ENCODE results near the gene TENM3.

TENM3 gene

DNA sequence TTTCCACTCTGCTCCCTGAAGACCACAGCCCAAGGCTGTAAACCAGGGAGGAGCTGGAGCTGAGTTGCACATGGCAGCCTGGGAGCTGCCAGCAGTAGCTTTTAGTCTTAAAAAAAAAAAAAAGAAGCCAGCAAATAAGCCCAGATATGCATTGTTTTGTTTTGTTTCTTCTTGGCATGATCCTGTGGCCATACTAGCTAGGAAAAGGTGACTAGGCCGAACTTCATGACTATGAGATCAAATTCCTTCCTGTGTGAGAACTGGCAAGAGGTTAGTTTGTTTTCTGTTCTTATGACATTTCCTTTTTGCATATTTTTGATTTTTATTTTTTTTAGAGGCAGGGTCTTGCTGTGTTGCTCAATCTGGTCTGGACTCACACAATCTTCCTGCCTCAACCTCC, 350.7 kb downstream of the TENM3 start:
- Mint-ChIP-seq H3K27me3 (peaks cover 2% of the 10 kb centered on the region), H3K36me3 (no peaks in the 10 kb centered on the region), H3K9me3 (no peaks in the 10 kb centered on the region), H3K4me3 (no peak overlapping the region), H3K4me1 (no peaks in the 10 kb centered on the region), H3K27ac (no peak overlapping the region)

DNA sequence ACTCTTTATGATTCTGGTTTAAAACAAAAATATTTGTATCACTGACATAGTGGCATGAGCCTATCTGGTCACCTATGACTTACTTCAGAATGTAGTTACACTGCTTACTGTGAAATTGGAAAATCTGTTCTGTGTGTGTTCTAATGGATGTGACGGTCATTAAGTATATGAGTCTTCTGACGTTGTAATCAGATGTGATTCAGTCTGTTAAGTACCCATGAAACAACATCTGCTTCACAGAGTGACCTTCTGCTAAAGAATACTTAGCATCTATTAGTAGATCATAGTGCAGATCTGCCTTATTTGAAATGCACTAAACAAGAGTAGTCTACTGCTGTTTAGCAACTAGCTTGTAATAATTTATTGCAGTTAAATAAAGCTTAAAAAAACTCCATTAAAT, 356.9 kb downstream of the TENM3 start:
- Mint-ChIP-seq H3K27ac (no peak overlapping the region), H3K4me1 (no peaks in the 10 kb centered on the region), H3K9me3 (no peaks in the 10 kb centered on the region), H3K27me3 (peaks cover 2% of the 10 kb centered on the region), H3K4me3 (no peak overlapping the region), H3K36me3 (no peaks in the 10 kb centered on the region)

DNA sequence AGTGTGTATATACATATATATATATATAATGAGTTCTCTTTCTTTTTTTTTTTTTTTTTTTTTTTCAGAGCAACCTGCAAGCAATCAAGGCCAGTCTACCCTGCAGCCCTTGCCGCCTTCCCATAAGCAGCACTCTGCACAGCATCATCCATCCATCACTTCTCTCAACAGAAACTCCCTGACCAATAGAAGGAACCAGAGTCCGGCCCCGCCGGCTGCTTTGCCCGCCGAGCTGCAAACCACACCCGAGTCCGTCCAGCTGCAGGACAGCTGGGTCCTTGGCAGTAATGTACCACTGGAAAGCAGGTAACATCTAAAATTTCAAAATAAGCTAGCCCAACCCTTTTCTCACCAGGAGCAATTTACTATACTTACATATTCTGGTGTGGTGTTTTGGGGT, 357.7 kb downstream of the TENM3 start:
- H3K4me3 Mint-ChIP-seq: no peak overlapping the region
- H3K36me3 Mint-ChIP-seq: no peaks in the 10 kb centered on the region
- H3K9me3 Mint-ChIP-seq: no peaks in the 10 kb centered on the region
- no peak overlapping the region for H3K27ac Mint-ChIP-seq
- no peaks in the 10 kb centered on the region for H3K4me1 Mint-ChIP-seq
- H3K27me3 Mint-ChIP-seq: peaks cover 2% of the 10 kb centered on the region

DNA sequence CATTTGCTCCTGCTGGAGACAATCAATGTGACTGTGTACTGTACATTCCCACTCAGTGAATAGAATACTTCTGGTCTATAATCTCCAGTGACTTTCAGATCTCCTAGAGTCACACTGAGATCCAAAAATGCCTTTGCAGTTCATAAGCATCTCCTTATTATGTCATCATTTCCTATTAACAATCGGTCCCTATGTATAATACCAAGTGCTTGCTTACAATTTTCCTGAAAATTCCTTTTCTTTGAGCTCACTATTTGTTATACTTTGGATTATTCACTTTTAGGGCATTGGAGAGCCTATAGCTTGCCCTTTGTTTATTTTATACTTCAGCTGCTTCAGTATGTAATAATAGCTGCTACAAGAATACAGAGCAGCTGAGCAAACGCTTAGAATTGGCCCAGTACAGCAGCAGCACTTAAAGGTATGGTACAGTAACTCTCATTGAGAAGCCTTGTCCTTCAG, 361.0 kb downstream of the TENM3 start:
- no peaks in the 10 kb centered on the region for H3K9me3 Mint-ChIP-seq
- H3K27ac Mint-ChIP-seq: no peak overlapping the region
- H3K4me3 Mint-ChIP-seq: no peak overlapping the region
- H3K36me3 Mint-ChIP-seq: no peaks in the 10 kb centered on the region
- H3K4me1 Mint-ChIP-seq: no peaks in the 10 kb centered on the region
- H3K27me3 Mint-ChIP-seq: no peaks in the 10 kb centered on the region

DNA sequence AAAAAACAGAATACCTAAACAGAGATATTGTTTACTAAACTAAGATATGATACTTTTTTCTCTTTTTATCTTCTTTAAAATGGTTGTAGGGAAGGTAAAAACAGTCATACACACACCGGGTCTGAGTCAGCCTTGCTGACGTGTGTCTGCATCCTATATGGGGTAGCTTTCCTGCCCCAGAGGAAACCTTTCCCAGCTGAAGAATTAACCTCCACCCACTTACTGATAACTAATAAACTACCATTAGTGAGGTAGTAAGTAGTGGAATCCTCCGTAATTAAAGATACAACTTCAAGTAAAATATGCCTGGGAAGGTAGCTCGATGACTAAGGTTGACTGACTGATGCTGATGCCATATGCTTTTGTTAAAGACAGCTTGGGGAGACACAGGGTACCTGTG, 361.8 kb downstream of the TENM3 start:
- Mint-ChIP-seq H3K27me3 (no peaks in the 10 kb centered on the region), H3K27ac (no peak overlapping the region), H3K4me1 (no peaks in the 10 kb centered on the region), H3K9me3 (no peaks in the 10 kb centered on the region), H3K36me3 (no peaks in the 10 kb centered on the region), H3K4me3 (no peak overlapping the region)

DNA sequence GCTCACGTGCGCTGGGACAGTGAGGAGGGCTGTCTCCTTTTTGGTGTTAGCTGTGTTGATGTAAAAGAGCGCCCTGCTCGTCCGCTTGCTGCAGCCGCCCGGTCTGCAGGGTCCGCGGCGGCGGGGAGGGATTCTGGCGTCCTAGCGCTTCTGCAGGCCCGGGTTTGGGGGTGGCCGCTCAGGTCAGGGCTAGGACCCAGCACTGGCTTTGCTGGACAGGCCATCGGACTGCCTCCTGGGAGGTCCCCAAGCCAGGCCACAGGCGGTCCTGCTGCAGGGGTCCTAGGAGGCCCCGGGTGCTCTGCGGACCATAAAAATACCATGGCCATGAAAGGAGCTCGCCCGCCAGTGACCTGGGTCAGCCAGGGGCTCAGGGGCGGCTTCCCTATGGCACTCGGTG, 365.3 kb downstream of the TENM3 start:
- Mint-ChIP-seq H3K4me1 (no peaks in the 10 kb centered on the region), H3K27me3 (peaks cover 2% of the 10 kb centered on the region), H3K36me3 (no peaks in the 10 kb centered on the region), H3K9me3 (no peaks in the 10 kb centered on the region), H3K4me3 (no peak overlapping the region), H3K27ac (no peak overlapping the region)

DNA sequence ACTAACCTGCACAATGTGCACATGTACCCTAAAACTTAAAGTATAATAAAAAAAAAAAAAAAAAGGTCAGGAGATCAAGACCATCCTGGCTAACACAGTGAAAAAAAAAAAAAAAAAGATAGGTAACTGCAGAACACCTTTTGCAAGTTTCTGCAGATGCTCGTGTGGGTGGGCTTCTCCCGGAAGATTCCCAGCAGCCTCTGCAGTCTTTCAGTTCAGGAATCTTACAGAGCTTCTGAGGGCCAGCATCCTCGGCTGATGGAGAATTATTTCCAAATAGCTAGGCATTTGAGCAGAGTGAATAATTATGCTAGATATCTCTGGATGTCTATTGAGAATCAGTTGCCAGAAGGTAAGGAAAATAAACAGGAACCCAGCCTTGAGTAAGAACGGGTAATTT, 373.3 kb downstream of the TENM3 start:
- peaks cover 7% of the 10 kb centered on the region for H3K27me3 Mint-ChIP-seq
- no peaks in the 10 kb centered on the region for H3K4me1 Mint-ChIP-seq
- no peak overlapping the region for H3K27ac Mint-ChIP-seq
- no peaks in the 10 kb centered on the region for H3K9me3 Mint-ChIP-seq
- no peaks in the 10 kb centered on the region for H3K36me3 Mint-ChIP-seq
- H3K4me3 Mint-ChIP-seq: no peak overlapping the region

DNA sequence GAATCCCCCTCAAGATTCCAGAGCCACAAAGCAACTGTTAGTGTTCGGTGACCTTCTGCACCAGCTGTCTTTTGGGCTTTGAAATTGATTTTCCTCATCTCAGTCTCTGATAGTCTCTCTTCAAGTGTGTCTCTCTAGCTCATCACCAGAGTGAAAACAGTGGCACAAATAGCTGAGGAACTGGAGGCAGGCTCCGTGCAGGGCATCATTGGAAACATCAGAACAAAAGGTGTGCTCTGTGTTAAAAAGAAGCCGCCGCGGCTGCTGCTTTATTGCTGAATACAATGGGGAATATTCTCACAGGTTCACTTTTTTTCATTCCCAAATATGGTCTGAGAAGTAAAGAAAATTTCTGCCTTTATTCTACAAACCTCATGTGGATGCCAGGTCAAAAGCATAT, 376.5 kb downstream of the TENM3 start:
- no peak overlapping the region for H3K4me3 Mint-ChIP-seq
- H3K27me3 Mint-ChIP-seq: peaks cover 5% of the 10 kb centered on the region
- H3K36me3 Mint-ChIP-seq: no peaks in the 10 kb centered on the region
- no peak overlapping the region for H3K27ac Mint-ChIP-seq
- no peaks in the 10 kb centered on the region for H3K4me1 Mint-ChIP-seq
- no peaks in the 10 kb centered on the region for H3K9me3 Mint-ChIP-seq

DNA sequence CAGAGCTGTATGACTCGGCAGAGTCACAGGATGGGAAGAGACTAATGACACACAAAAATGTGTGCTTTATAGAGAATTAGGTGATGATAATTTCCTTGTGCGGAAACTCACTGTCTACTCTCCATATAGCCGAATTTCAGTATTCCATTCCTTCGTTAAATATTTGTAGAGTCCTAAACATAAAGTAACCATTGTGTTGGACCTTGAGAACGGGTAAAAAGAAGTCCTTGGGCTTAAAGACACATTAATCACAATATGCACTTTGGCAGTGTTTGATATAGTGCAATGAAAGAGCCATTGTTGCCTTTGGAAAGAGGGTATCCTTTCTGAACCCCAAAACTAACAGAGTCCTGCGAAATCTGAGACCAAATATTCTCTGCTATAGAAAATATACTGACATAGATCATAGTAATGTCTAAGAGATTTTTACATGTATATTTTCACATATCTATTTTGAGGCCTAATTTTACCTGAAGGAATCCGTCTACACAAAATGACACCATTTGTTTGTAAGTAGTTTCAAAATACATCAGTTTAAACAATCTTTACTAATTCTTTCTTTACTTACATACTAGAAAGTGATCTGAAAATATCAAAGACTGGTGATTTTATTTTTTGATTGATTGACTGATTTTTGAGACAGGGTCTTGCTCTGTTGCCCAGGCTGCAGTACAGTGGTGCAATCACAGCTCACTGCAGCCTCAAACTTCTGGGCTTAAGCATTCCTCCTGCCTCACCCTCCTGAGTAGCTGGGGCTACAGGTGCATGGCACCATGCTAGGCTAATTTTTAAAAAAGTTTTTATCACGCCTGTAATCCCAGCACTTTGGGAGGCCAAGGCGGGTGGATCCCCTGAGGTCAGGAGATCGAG, 377.1 kb downstream of the TENM3 start:
- H3K27ac Mint-ChIP-seq: no peak overlapping the region
- no peaks in the 10 kb centered on the region for H3K4me1 Mint-ChIP-seq
- no peaks in the 10 kb centered on the region for H3K9me3 Mint-ChIP-seq
- no peaks in the 10 kb centered on the region for H3K36me3 Mint-ChIP-seq
- no peak overlapping the region for H3K4me3 Mint-ChIP-seq
- H3K27me3 Mint-ChIP-seq: peaks cover 1% of the 10 kb centered on the region

DNA sequence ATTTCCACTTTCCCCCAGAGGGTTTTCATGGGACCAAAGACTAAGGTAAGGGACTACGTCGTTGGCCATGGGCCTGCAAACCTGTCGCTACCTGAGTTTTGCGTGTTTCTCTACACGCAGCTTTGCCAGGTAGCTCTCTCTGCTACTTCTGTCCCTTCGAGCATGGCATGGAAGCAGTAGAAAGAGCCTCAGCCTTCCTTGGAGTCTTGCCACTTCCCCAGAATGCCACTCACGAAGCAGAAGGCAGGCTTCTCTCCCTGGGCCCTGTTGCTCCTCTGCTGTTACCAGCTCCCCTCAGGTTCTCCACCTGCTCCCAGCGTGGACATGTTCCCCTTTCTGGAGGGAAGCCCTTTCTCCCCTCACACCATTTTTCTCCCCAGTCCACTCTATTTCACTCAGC, 381.1 kb downstream of the TENM3 start:
- Mint-ChIP-seq H3K36me3 (no peaks in the 10 kb centered on the region), H3K9me3 (no peaks in the 10 kb centered on the region), H3K27ac (no peak overlapping the region), H3K4me3 (no peak overlapping the region), H3K27me3 (no peaks in the 10 kb centered on the region), H3K4me1 (no peaks in the 10 kb centered on the region)

DNA sequence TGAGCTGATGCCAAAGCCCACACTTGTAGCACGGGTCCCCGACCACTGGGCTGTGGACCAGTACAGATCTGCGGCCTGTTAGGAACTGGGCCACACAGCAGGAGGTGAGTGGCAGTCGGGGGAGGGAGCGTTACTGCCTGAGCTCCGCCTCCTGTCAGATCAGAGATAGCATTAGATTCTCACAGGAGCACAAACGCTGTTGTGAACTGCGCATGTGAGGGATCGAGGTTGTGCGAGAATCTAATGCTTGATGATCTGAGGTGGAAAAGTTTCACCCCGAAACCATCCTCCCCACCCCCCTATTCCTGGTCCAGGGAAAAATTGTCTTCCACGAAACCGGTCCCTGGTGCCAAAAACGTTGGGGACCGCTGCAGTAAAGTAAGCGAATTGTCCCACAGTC, 382.0 kb downstream of the TENM3 start:
- H3K27ac Mint-ChIP-seq: no peak overlapping the region
- no peaks in the 10 kb centered on the region for H3K9me3 Mint-ChIP-seq
- H3K4me1 Mint-ChIP-seq: no peaks in the 10 kb centered on the region
- H3K27me3 Mint-ChIP-seq: no peaks in the 10 kb centered on the region
- no peaks in the 10 kb centered on the region for H3K36me3 Mint-ChIP-seq
- H3K4me3 Mint-ChIP-seq: no peak overlapping the region

DNA sequence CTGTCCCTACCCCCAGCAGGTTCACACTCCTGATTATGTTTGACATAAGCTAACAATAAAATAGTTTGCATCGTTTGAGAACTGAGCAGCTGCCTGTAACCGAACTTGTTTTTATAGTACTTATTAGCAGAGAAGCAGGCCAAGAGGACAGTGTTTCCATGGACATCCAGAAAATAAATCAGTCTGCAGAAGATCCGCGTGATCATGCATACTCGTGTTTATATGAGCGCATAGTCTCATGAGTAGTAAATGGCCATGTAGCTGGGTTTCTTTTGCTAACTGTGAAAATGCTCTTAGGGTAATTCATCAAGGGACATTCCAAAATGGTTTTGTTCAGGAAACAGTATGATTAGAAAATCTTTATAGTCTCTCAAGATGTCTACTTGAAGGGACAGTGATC, 384.8 kb downstream of the TENM3 start:
- H3K4me1 Mint-ChIP-seq: no peaks in the 10 kb centered on the region
- H3K4me3 Mint-ChIP-seq: no peak overlapping the region
- H3K27ac Mint-ChIP-seq: no peak overlapping the region
- H3K27me3 Mint-ChIP-seq: peaks cover under 1% of the 10 kb centered on the region
- H3K9me3 Mint-ChIP-seq: no peaks in the 10 kb centered on the region
- H3K36me3 Mint-ChIP-seq: no peaks in the 10 kb centered on the region

DNA sequence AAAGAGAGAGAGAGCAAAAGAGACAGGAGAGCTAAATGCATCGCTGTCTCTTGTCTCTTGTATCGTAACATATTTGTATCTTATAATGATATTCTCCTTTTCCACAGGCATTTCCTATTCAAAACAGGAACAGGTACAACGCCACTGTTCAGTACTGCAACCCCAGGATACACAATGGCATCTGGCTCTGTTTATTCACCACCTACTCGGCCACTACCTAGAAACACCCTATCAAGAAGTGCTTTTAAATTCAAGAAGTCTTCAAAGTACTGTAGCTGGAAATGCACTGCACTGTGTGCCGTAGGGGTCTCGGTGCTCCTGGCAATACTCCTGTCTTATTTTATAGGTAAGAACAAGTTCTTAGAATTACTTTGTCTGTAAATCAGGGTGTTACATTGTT, 385.3 kb downstream of the TENM3 start:
- Mint-ChIP-seq H3K36me3 (no peaks in the 10 kb centered on the region), H3K27me3 (peaks cover 4% of the 10 kb centered on the region), H3K9me3 (no peaks in the 10 kb centered on the region), H3K27ac (no peak overlapping the region), H3K4me3 (no peak overlapping the region), H3K4me1 (no peaks in the 10 kb centered on the region)

DNA sequence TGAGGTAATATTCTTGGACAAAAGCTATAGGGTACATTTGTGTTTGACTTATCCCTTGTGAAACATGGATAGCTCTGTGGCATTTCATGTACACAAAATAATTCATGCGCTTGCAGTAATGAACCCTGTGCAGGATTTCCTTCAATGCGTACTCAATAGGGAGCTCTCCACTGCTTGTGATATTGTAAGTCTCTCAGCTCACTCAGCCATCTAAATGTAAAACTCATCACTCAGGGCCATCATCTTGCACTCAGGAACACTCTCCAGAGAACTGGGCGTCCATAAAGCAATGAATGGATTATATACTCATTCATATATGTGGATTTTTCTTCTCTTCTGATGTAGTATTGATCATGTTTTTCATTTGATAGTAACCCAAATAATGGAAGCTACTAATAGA, 385.9 kb downstream of the TENM3 start:
- H3K4me1 Mint-ChIP-seq: no peaks in the 10 kb centered on the region
- no peak overlapping the region for H3K4me3 Mint-ChIP-seq

DNA sequence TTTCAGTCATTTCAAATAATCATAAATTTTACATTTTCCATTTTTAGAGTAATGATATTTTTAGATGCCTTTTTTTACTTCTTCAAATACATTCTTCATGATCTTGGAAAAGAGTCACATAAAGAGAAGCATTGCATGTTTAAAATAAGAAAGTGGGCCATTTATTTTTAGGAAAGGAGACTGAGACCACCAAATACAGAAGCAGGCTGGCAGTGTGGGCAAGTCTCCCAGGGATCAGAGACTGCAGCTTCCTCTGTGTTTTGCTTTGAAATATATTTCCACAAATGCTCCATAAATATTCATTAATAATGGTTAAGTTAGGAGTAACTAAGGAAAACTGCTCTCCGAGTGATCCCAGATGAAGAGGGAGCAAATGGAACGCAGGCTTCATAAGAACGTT, 397.3 kb downstream of the TENM3 start:
- Mint-ChIP-seq H3K27me3 (no peaks in the 10 kb centered on the region), H3K4me3 (no peak overlapping the region), H3K27ac (no peak overlapping the region)

More for the DNA sequence above, 385.9 kb downstream of the TENM3 start:
- Mint-ChIP-seq H3K27me3 (peaks cover 7% of the 10 kb centered on the region), H3K9me3 (no peaks in the 10 kb centered on the region), H3K27ac (no peak overlapping the region), H3K36me3 (no peaks in the 10 kb centered on the region)

DNA sequence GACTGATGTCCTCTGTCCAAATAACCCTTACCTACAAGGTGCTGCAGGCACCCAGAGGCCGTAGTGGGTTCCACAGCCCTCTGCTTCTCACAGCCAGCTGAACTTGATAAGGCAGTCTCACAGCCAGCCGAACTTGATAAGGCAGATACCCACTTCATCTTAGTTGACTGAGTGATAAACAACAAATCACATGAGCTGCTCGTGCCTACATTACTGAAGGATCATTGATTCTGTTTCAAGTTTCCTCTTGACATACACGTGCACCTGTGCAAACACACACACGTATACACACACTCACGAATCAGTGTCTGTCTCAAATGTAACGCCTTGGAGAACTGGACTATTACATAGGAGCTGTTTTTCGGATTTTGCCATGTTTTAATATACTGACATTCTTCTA, 397.7 kb downstream of the TENM3 start:
- H3K4me3 Mint-ChIP-seq: no peak overlapping the region
- H3K27me3 Mint-ChIP-seq: no peaks in the 10 kb centered on the region
- no peaks in the 10 kb centered on the region for H3K4me1 Mint-ChIP-seq
- no peaks in the 10 kb centered on the region for H3K36me3 Mint-ChIP-seq
- no peak overlapping the region for H3K27ac Mint-ChIP-seq
- peaks cover 6% of the 10 kb centered on the region for H3K9me3 Mint-ChIP-seq

More for the DNA sequence above, 397.3 kb downstream of the TENM3 start:
- no peaks in the 10 kb centered on the region for H3K4me1 Mint-ChIP-seq
- H3K9me3 Mint-ChIP-seq: peaks cover 1% of the 10 kb centered on the region
- no peaks in the 10 kb centered on the region for H3K36me3 Mint-ChIP-seq

DNA sequence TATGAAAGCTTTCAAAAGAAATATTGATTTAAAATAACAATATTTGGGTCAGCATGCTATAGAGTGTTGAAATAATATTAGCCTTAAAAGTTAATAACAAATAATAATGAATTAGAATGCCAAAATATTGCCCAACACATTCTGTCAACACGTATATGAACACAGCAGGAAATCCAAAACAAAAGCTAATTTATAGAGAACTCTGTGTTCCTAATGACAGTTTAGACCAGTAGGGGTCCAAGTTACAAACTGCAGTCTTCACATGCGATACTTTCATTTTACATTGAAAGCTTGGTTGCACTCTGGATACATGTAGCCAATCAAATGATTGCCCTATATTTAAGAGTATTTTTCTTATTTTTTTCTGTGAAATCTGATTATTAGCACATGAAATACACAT, 399.6 kb downstream of the TENM3 start:
- Mint-ChIP-seq H3K27ac (no peak overlapping the region), H3K27me3 (peaks cover 1% of the 10 kb centered on the region), H3K4me1 (no peaks in the 10 kb centered on the region), H3K36me3 (no peaks in the 10 kb centered on the region), H3K4me3 (no peak overlapping the region), H3K9me3 (peaks cover 8% of the 10 kb centered on the region)

Data from activated naive CD4-positive, alpha-beta T cell treated with anti-CD3 and anti-CD28 coated beads, Interleukin-2, amount 50 U/mL, for 24 hours (primary cell).